BE2C (cell line): ENCODE data around the gene METTL1.
A peak's percentile ranks its signal among the peaks of the same experiment; 100 is the strongest.

Experiments used
- DNase-seq: peaks from one replicate; pipeline ENCODE4 v3.0.0-alpha.2; 2020
- H3K27me3 ChIP-seq: fragments of 250-450 bp; sonication (Bioruptor Pico); 2 replicates; pipeline ENCODE4 v1.5.1; 2020; ENCODE audit warnings: mild to moderate bottlenecking
- H3K36me3 ChIP-seq: fragments of 250-450 bp; sonication (Bioruptor Pico); 2 replicates; pipeline ENCODE4 v1.5.1; 2020; ENCODE audit warnings: mild to moderate bottlenecking
- H3K4me1 ChIP-seq: fragments of 250-450 bp; sonication (Bioruptor Pico); 2 replicates; pipeline ENCODE4 v1.5.1; 2020
- H3K4me3 ChIP-seq: 2 replicates; pipeline ENCODE4 v1.5.1; 2011; ENCODE audit warnings: low read depth, low read length
- H3K9me3 ChIP-seq: fragments of 250-450 bp; sonication (Bioruptor Pico); 2 replicates; pipeline ENCODE4 v1.5.1; 2020
- TF ChIP-seq, protein P1 (sequence below): IDR thresholded peaks from 2 replicates; pipeline ENCODE4 v1.5.1; 2012; ENCODE audit warnings: mild to moderate bottlenecking, low read depth, low read length

METTL1 gene

DNA sequence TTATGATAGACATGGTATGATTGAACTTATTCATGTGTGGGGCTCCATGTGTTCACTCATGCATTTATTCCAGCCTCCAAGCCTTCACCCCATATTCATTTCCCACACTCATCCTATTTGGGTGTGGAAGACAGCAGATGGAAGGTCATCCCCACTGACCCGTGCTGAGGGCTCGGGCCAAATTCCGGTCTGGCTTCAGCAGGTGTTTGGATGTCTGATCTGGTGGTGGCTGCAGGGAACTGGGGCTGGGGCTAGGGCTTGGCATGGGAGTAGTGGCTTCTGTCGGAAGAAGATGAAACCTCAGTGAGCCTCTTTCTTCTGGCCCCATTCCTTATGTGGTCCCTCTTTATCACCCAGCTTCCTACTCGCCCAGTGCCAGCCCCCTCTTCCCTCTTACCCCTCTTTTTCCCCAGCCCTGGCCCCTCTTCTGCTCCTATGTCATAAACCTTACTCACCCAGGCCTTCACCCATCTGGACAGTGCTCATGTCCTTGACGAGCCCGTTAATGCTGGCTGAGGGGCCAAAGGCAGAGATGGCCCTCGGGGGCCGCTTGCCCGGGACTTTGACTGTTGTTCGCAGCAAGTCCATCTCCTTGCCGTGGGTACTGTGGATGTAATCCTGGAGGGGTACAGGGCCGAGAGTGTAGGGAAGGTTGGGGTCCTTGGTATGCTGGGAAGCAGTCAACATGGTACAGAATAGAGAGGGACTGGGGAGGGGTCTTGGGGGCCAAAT, 41.4 kb downstream of the METTL1 start:
- peaks cover 10% of the 10 kb centered on the region for H3K27me3 ChIP-seq
- TF ChIP-seq, protein P1, sequence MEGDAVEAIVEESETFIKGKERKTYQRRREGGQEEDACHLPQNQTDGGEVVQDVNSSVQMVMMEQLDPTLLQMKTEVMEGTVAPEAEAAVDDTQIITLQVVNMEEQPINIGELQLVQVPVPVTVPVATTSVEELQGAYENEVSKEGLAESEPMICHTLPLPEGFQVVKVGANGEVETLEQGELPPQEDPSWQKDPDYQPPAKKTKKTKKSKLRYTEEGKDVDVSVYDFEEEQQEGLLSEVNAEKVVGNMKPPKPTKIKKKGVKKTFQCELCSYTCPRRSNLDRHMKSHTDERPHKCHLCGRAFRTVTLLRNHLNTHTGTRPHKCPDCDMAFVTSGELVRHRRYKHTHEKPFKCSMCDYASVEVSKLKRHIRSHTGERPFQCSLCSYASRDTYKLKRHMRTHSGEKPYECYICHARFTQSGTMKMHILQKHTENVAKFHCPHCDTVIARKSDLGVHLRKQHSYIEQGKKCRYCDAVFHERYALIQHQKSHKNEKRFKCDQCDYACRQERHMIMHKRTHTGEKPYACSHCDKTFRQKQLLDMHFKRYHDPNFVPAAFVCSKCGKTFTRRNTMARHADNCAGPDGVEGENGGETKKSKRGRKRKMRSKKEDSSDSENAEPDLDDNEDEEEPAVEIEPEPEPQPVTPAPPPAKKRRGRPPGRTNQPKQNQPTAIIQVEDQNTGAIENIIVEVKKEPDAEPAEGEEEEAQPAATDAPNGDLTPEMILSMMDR, result no peak
- no peaks in the 10 kb centered on the region for H3K36me3 ChIP-seq
- DNase-seq, result no peak
- peaks cover 2% of the 10 kb centered on the region; the same call in 1 of the 2 replicates for H3K4me1 ChIP-seq
- no peaks in the 10 kb centered on the region for H3K9me3 ChIP-seq
- no peak overlapping the region for H3K4me3 ChIP-seq

DNA sequence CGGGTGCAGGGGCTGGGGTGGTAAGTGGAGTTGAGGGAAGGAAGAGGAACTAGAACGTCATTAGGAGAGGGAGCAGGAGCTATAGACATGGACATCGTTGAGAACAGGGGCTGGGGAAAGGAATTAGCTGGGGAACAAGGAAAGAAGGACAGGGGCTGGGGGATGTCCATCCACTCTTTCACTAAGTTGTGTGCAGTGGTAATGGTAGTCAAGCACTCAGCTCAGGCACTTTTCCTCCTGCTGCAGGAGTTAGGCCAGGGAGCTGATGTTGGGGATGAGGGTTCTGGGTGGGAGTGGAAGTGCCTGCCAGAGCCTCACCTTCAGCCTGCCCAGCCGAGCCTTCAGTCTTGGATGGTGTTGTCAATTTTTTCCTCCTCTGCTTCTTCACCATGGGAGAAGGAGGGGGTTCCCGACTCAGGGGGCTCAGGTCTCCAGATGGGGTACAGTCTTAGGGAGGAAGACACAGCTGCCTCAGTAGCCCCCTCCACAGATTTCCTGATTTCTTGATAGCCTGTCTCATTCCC, 42.5 kb downstream of the METTL1 start:
- H3K36me3 ChIP-seq, result no peaks in the 10 kb centered on the region
- DNase-seq, result no peak
- peaks cover 2% of the 10 kb centered on the region; the same call in 1 of the 2 replicates for H3K4me1 ChIP-seq
- H3K9me3 ChIP-seq, result no peaks in the 10 kb centered on the region
- H3K27me3 ChIP-seq, result no peaks in the 10 kb centered on the region; the same call in 1 of the 2 replicates
- TF ChIP-seq, protein P1, result no peak
- no peak overlapping the region for H3K4me3 ChIP-seq

DNA sequence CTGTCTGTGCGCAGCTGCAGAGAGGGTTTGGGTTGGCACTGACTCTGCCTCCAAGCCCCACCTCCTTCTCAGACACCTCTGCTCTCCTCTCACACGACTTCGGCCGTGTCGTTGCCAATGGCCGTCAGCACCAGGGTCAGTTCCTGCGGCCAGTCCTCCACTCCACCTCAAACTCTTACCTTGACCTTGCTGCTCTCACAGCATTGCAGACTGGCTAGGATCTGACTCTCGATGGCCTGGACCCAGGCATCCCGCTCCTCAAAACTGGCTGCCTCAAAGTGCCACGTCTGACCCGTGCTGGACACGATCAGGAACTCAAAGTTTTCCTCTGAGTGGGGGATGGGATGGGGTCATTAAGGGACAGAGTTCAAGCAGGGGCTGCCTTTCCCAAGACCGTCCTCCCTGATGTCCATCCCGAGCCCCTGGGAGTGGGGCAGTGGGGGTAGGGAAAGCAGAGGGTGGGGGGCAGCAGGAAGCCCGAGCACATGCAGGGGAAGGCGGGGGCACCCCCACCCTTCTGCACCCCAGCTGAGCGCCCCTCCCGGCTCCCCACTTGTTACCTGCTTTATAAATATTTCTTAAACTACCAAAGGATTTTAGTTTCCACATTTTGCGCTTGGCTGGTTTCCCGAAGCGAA, 44.0 kb downstream of the METTL1 start:
- DNase-seq, result no peak
- H3K4me3 ChIP-seq, result no peak overlapping the region
- peaks cover 2% of the 10 kb centered on the region; the same call in 1 of the 2 replicates for H3K4me1 ChIP-seq
- TF ChIP-seq, protein P1, result no peak
- no peaks in the 10 kb centered on the region for H3K27me3 ChIP-seq
- no peaks in the 10 kb centered on the region for H3K36me3 ChIP-seq
- H3K9me3 ChIP-seq, result no peaks in the 10 kb centered on the region

GRCh38 chr12:57726884-57727757, 44.8 kb downstream of the METTL1 start:
- H3K4me1 ChIP-seq, result peaks cover 2% of the 10 kb centered on the region; the same call in 1 of the 2 replicates
- no peaks in the 10 kb centered on the region for H3K36me3 ChIP-seq
- TF ChIP-seq, protein P1, result peak; percentile 34; the same call in 1 of the 2 replicates
- H3K27me3 ChIP-seq, result no peaks in the 10 kb centered on the region
- H3K9me3 ChIP-seq, result no peaks in the 10 kb centered on the region
- DNase-seq, result peak; percentile 57
- peak overlapping the region; percentile 89 for H3K4me3 ChIP-seq

- Histone ChIP-seq H3K4me3 (peak overlapping the region; percentile 89), H3K27me3 (no peaks in the 10 kb centered on the region), H3K9me3 (no peaks in the 10 kb centered on the region), H3K4me1 (peaks cover 2% of the 10 kb centered on the region; the same call in 1 of the 2 replicates), H3K36me3 (no peaks in the 10 kb centered on the region)
- DNase-seq, result peak; percentile 95
- TF ChIP-seq, protein P1, result peak; percentile 87
Measured at GRCh38 chr12:57726151-57726883, 45.6 kb downstream of the METTL1 start.
